ENCODE measurements around the gene HMGCLL1.

Gene HMGCLL1

GRCh38 chr6:55536391-55536956 lies 42.5 kb downstream of the HMGCLL1 start:
- no peak for DNase-seq (ENCODE audit: low read depth in 2 of 2, low spot score in 1 of 2)

- no peak for DNase-seq (ENCODE audit: low read depth in 2 of 2, low spot score in 1 of 2)
These were observed 47.5 kb downstream of the HMGCLL1 start for GRCh38 chr6:55531496-55531895.

GRCh38 chr6:55530931-55531330 lies 48.1 kb downstream of the HMGCLL1 start:
- no peak for DNase-seq (ENCODE audit: low read depth in 2 of 2, low spot score in 1 of 2)

GRCh38 chr6:55528624-55529023 lies 50.4 kb downstream of the HMGCLL1 start:
- no peak for DNase-seq (ENCODE audit: low read depth in 2 of 2, low spot score in 1 of 2)

- DNase-seq (ENCODE audit: low read depth in 2 of 2, low spot score in 1 of 2) = no peak
These were observed 54.6 kb downstream of the HMGCLL1 start for GRCh38 chr6:55524441-55524840.

GRCh38 chr6:55518529-55519060 lies 60.4 kb downstream of the HMGCLL1 start:
- no peak for DNase-seq (ENCODE audit: low read depth in 2 of 2, low spot score in 1 of 2)

GRCh38 chr6:55516736-55517135 lies 62.3 kb downstream of the HMGCLL1 start:
- DNase-seq (ENCODE audit: low read depth in 2 of 2, low spot score in 1 of 2) = no peak

- no peak for DNase-seq (ENCODE audit: low read depth in 2 of 2, low spot score in 1 of 2)
These were observed 66.1 kb downstream of the HMGCLL1 start for GRCh38 chr6:55512904-55513303.

- DNase-seq (ENCODE audit: low read depth in 2 of 2, low spot score in 1 of 2) = no peak
These were observed 67.7 kb downstream of the HMGCLL1 start for GRCh38 chr6:55511122-55511800.

- DNase-seq (ENCODE audit: low read depth in 2 of 2, low spot score in 1 of 2) = no peak
These were observed 79.4 kb downstream of the HMGCLL1 start for GRCh38 chr6:55499591-55499990.

- no peak for DNase-seq (ENCODE audit: low read depth in 2 of 2, low spot score in 1 of 2)
These were observed 81.3 kb downstream of the HMGCLL1 start for GRCh38 chr6:55497694-55498093.

GRCh38 chr6:55496201-55496600 lies 82.8 kb downstream of the HMGCLL1 start:
- no peak for DNase-seq (ENCODE audit: low read depth in 2 of 2, low spot score in 1 of 2)

GRCh38 chr6:55495277-55495676 lies 83.7 kb downstream of the HMGCLL1 start:
- no peak for DNase-seq (ENCODE audit: low read depth in 2 of 2, low spot score in 1 of 2)

GRCh38 chr6:55494411-55494810 lies 84.6 kb downstream of the HMGCLL1 start:
- no peak for DNase-seq (ENCODE audit: low read depth in 2 of 2, low spot score in 1 of 2)

- DNase-seq (ENCODE audit: low read depth in 2 of 2, low spot score in 1 of 2) = no peak
These were observed 86.7 kb downstream of the HMGCLL1 start for GRCh38 chr6:55492259-55492658.

GRCh38 chr6:55490871-55491270 lies 88.1 kb downstream of the HMGCLL1 start:
- no peak for DNase-seq (ENCODE audit: low read depth in 2 of 2, low spot score in 1 of 2)

- no peak for DNase-seq (ENCODE audit: low read depth in 2 of 2, low spot score in 1 of 2)
These were observed 104.6 kb downstream of the HMGCLL1 start for GRCh38 chr6:55474382-55474781.

GRCh38 chr6:55473722-55474121 lies 105.3 kb downstream of the HMGCLL1 start:
- no peak for DNase-seq (ENCODE audit: low read depth in 2 of 2, low spot score in 1 of 2)

GRCh38 chr6:55469951-55470366 lies 109.0 kb downstream of the HMGCLL1 start:
- no peak for DNase-seq (ENCODE audit: low read depth in 2 of 2, low spot score in 1 of 2)

- no peak for DNase-seq (ENCODE audit: low read depth in 2 of 2, low spot score in 1 of 2)
These were observed 123.0 kb downstream of the HMGCLL1 start for GRCh38 chr6:55456016-55456415.

GRCh38 chr6:55450005-55450404 lies 129.0 kb downstream of the HMGCLL1 start:
- no peak for DNase-seq (ENCODE audit: low read depth in 2 of 2, low spot score in 1 of 2)

- DNase-seq (ENCODE audit: low read depth in 2 of 2, low spot score in 1 of 2) = no peak
These were observed 129.8 kb downstream of the HMGCLL1 start for GRCh38 chr6:55449225-55449624.

- no peak for DNase-seq (ENCODE audit: low read depth in 2 of 2, low spot score in 1 of 2)
These were observed 130.5 kb downstream of the HMGCLL1 start for GRCh38 chr6:55448451-55448850.

Data from stimulated activated CD8-positive, alpha-beta memory T cell treated with anti-CD3 and anti-CD28 coated beads, Interleukin-4, amount 100 ng/mL, for 1 hour (primary cell).